ENCODE data around the gene BDKRB1. TPM values are rescaled to one million over a fixed set of nuclear protein-coding genes. Genes with fewer than 3 reads are reported as not detected.

BDKRB1 gene
- total RNA-seq, 1 donor: 15.1 TPM

DNA sequence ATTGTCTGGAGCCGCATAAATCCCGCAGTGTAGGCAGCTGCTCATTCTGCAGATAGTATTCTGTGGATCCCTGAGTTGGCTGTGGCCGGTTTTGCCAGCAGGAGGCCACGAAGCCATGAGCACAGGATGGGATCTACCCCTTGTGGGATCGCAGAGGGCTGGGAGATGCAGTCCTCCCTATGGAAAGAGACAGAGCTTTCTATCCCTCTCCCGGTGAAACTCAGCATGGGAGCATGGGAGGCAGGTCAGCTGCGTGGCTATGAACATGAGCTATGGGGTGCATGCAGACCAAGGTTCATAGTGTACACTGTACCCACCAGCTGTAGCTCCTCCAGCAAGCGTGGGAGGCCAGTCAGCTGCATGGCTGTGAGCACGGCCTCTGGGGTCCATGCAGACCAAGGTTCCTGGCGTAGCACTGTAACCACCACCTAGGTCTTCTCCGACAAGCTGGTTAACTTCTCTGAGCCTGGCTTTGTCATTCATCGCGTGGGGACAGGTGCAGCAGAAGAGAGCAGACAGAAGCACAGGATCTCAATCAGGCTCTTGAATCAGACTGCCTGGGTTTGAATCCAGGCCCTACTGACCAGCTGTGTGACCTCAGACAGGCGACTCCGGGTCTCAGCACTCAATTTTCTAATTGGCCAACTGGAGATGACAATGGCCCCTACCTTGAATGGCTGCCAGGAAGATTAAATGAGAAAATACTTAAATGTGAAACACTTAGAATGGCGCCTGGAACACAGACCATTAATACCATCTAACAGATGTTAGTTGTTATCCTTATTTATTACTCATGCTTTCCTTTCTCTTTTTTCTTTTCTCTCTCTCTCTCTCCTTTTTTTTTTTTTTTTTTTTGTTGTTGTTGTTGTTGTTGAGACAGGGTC, 6.0 kb downstream of the BDKRB1 start:
- TF ChIP-seq, protein P1, sequence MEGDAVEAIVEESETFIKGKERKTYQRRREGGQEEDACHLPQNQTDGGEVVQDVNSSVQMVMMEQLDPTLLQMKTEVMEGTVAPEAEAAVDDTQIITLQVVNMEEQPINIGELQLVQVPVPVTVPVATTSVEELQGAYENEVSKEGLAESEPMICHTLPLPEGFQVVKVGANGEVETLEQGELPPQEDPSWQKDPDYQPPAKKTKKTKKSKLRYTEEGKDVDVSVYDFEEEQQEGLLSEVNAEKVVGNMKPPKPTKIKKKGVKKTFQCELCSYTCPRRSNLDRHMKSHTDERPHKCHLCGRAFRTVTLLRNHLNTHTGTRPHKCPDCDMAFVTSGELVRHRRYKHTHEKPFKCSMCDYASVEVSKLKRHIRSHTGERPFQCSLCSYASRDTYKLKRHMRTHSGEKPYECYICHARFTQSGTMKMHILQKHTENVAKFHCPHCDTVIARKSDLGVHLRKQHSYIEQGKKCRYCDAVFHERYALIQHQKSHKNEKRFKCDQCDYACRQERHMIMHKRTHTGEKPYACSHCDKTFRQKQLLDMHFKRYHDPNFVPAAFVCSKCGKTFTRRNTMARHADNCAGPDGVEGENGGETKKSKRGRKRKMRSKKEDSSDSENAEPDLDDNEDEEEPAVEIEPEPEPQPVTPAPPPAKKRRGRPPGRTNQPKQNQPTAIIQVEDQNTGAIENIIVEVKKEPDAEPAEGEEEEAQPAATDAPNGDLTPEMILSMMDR (IDR thresholded peaks at IDR 0.05; ENCODE audit: insufficient read depth, low read depth, low read length): peak; percentile 40
- no peak overlapping the region for H3K4me3 ChIP-seq (ENCODE audit: low read depth, low read length)
- no peak for DNase-seq (ENCODE audit: low read depth)

DNA sequence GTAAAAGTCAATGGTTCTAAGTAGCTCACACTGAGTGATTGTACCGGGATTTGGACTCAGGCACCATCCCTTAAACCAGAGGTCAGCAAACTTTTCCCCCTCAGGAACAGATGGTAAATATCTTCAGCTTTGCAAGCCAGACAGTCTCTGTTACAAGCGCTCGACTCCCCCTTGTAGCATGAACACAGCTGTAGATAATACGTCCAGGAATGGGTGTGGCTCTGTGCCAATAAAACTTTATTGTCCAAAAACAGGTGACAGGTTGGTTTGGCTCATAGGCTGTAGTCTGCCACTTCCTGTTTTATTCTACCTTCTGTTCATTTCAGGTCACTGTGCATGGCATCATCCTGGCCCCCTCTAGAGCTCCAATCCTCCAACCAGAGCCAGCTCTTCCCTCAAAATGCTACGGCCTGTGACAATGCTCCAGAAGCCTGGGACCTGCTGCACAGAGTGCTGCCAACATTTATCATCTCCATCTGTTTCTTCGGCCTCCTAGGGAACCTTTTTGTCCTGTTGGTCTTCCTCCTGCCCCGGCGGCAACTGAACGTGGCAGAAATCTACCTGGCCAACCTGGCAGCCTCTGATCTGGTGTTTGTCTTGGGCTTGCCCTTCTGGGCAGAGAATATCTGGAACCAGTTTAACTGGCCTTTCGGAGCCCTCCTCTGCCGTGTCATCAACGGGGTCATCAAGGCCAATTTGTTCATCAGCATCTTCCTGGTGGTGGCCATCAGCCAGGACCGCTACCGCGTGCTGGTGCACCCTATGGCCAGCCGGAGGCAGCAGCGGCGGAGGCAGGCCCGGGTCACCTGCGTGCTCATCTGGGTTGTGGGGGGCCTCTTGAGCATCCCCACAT, 7.6 kb downstream of the BDKRB1 start:
- peak; percentile 78 for DNase-seq (ENCODE audit: low read depth)
- TF ChIP-seq, protein P1 (IDR thresholded peaks at IDR 0.05; ENCODE audit: insufficient read depth, low read depth, low read length): no peak
- H3K4me3 ChIP-seq (ENCODE audit: low read depth, low read length): no peak overlapping the region

DNA sequence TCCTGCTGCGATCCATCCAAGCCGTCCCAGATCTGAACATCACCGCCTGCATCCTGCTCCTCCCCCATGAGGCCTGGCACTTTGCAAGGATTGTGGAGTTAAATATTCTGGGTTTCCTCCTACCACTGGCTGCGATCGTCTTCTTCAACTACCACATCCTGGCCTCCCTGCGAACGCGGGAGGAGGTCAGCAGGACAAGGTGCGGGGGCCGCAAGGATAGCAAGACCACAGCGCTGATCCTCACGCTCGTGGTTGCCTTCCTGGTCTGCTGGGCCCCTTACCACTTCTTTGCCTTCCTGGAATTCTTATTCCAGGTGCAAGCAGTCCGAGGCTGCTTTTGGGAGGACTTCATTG, 8.2 kb downstream of the BDKRB1 start:
- no peak for DNase-seq (ENCODE audit: low read depth)
- no peak overlapping the region for H3K4me3 ChIP-seq (ENCODE audit: low read depth, low read length)
- TF ChIP-seq, protein P1 (IDR thresholded peaks at IDR 0.05; ENCODE audit: insufficient read depth, low read depth, low read length): no peak

DNA sequence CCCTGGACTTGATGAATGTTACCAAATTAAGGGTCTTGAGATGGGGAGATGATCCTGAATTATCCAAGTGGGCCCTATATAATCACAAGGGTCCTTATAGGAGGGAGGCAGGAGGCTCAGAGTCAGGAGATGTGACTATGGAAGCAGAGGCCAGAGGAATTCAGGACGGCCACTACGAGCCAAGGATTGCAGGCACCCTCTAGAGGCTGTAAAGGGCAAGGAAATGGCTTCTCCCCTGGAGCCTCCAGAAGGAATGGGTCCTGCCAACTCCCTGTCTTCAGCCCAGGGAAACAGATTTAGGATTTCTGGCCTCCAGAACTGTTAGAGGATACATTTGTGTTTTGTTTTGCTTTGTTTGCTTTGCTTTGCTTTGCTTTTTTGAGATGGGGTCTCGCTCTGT, 8.8 kb downstream of the BDKRB1 start:
- no peak overlapping the region for H3K4me3 ChIP-seq (ENCODE audit: low read depth, low read length)
- TF ChIP-seq, protein P1 (IDR thresholded peaks at IDR 0.05; ENCODE audit: insufficient read depth, low read depth, low read length): peak; percentile 65
- DNase-seq (ENCODE audit: low read depth): peak; percentile 62

DNA sequence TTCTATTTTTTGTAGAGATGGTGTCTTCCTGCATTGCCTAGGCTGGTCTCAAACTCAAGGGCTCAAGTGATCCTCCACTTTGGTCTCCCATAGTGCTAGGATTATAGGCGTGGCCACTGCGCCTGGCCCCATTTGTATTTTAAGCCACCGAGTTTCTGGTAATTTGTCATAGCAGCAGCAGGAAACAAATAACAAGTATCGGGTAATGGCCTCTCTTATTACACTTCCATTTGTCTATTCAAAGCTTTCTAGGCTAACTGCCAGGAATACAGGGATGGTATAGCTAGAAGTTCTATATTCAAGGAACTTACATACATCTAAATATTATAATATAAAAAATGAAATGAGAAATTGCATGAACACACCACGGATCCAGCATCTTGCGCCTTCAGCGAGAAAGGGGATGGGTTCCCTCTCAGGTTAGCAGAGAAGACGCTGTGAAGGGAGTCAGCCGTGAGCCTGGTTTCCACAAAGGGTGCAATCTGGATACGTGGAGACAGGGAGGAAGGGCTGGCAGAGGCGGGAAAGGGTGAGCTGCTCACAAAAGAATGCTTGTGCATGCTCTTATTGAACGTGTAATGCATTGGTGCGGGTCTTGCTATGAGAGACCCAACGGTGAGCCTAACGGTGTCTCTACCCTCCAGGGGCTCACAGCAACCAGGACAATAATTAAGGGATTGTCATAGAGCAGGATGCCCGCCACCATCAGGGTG, 9.5 kb downstream of the BDKRB1 start:
- no peak for DNase-seq (ENCODE audit: low read depth)
- TF ChIP-seq, protein P1 (IDR thresholded peaks at IDR 0.05; ENCODE audit: insufficient read depth, low read depth, low read length): no peak
- H3K4me3 ChIP-seq (ENCODE audit: low read depth, low read length): no peak overlapping the region

DNA sequence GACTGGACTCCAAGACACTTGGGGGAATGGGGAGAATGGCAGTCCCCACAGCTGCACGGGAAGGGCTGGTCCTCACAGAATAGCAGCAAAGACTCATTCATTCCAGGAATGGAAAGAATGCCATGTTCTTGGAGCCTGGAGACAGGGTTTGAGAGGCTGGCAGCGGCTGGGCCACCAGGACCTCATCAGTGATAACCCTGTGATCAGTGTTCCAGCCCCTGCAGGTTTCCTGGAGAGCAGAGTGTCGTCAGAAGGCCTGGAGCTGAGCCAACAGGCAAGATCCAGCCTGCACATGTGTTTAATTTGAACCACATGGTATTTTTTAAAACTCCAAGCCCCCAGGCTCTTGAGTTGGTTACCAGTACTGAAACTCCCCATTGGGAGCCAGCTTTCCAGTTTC, 11.3 kb downstream of the BDKRB1 start:
- TF ChIP-seq, protein P1 (IDR thresholded peaks at IDR 0.05; ENCODE audit: insufficient read depth, low read depth, low read length): no peak
- peak; percentile 91 for DNase-seq (ENCODE audit: low read depth)
- no peak overlapping the region for H3K4me3 ChIP-seq (ENCODE audit: low read depth, low read length)
